GM06990 (cell line): Measurements from ENCODE around the gene PIAS2.

Experiments
- DNase-seq: peaks from one replicate; pipeline ENCODE4 v3.0.0-alpha.2; 2011; ENCODE audit not compliant: insufficient read length; ENCODE audit errors: extremely low read depth
- H3K27me3 ChIP-seq: replicated peaks from 2 replicates; pipeline ENCODE4 v1.6.0; 2011; ENCODE audit warnings: low read length; ENCODE audit not compliant: control insufficient read depth, insufficient read depth
- H3K36me3 ChIP-seq: 2 replicates; pipeline ENCODE4 v1.5.1; 2011; ENCODE audit warnings: low read length; ENCODE audit not compliant: control insufficient read depth, insufficient read depth
- H3K4me3 ChIP-seq: replicated peaks from 2 replicates; pipeline ENCODE4 v1.5.1; 2011; ENCODE audit warnings: low read depth, mild to moderate bottlenecking, control low read depth, low read length
- TF ChIP-seq, protein P1 (sequence below): IDR thresholded peaks from 2 replicates; pipeline ENCODE4 v1.5.1; 2011; ENCODE audit warnings: low read length, control low read depth, mild to moderate bottlenecking, inconsistent platforms; ENCODE audit not compliant: insufficient read depth, poor library complexity, severe bottlenecking

The PIAS2 gene

DNA sequence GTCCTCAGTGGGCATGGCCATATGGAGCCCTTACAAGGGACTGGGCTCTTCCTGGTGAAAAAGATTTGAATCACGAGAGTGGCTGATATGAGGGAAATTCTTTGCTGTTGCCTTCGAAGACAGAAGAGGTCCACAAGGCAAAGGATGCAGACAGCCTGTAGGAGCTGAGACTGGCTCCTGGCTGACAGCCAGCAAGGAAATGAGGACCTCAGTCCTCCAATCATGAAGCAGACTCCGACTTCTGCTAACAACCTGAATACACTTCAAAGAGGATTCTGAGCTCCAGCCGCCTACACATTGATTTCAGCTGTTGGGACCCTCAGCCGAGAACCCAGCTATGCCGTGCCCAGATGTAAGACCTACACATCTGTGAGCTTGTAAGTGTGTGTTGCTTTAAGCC lies 157.4 kb downstream of the PIAS2 start:
- DNase-seq: no peak
- H3K27me3 ChIP-seq: no peaks in the 10 kb centered on the region; the same call in 1 of the 2 replicates

DNA sequence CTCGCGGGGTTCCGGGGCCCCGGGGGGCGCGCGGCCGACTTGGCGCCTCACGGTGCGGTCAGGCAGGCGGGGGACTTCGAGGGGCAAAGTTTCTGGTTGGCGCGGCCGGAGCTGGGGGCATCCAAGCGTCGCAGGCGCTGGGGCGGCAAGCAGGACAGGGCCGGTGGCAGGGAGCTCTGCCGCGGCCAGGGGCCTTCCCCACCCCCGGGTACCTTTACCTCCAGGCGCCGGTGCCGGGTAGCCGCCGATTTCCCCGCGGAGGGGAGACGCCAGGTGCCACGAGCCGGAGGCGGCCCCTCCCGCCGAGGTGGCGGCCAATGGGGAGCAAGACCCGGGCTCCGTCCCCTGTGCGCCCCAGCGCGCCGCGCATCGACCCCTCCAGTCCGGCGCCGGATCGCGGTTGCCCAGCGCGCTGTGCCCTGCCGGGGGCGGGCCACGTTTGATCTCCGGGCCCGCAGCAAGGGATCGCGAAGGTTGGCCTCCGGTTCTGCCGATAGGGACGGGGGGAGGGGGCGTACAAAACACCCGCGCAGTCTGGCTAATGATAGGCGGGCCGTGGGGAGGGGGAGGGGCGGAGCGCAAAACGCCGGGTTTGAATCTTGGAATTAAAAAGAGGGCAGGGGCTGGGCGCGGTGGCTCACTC lies 160.6 kb downstream of the PIAS2 start, which contains the start of gene ST8SIA5:
TSS of gene ST8SIA5 (minus strand) at position 495 of the 643 bp plus-strand sequence. CDS start 545 bp downstream, outside the sequence.
- TF ChIP-seq, protein P1, sequence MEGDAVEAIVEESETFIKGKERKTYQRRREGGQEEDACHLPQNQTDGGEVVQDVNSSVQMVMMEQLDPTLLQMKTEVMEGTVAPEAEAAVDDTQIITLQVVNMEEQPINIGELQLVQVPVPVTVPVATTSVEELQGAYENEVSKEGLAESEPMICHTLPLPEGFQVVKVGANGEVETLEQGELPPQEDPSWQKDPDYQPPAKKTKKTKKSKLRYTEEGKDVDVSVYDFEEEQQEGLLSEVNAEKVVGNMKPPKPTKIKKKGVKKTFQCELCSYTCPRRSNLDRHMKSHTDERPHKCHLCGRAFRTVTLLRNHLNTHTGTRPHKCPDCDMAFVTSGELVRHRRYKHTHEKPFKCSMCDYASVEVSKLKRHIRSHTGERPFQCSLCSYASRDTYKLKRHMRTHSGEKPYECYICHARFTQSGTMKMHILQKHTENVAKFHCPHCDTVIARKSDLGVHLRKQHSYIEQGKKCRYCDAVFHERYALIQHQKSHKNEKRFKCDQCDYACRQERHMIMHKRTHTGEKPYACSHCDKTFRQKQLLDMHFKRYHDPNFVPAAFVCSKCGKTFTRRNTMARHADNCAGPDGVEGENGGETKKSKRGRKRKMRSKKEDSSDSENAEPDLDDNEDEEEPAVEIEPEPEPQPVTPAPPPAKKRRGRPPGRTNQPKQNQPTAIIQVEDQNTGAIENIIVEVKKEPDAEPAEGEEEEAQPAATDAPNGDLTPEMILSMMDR: no peak
- Histone ChIP-seq H3K36me3 (no peaks in the 10 kb centered on the region), H3K4me3 (peak within 1 kb of the TSS; percentile 67), H3K27me3 (no peaks in the 10 kb centered on the region; the same call in 1 of the 2 replicates)
- peak; percentile 61 for DNase-seq

More for the DNA sequence above, 157.4 kb downstream of the PIAS2 start:
- H3K4me3 ChIP-seq: no peak overlapping the region
- TF ChIP-seq, protein P1: no peak
- no peaks in the 10 kb centered on the region for H3K36me3 ChIP-seq

DNA sequence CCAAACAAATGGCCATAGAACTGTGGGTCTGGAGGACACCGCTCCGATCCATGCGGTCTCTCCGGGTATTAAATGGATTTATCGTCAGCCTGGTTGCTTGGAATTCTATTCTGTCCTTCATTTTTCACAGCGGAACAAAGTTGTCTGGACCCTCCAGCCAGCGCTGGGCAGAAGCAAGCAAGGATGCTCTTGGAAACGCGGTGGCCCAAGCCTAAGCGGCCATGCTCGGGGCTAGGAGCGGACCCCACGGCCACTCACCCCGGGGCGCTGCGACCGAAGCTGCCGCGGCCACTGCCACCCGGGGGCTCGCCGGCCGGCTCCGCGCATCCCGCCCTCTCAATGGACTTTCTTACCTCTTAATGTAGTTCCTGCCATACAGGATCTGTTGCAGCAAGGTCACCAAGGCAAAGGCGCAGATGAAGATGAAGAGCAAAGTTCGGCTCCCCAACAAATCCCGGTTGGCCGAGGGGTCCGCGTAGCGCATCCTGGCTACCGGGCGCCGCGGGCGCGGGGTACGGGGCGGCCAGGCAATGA lies 161.2 kb downstream of the PIAS2 start:
- no peaks in the 10 kb centered on the region for H3K36me3 ChIP-seq
- H3K27me3 ChIP-seq: no peaks in the 10 kb centered on the region; the same call in 1 of the 2 replicates
- peak overlapping the region; percentile 67 for H3K4me3 ChIP-seq
- no peak for DNase-seq
- TF ChIP-seq, protein P1: no peak

DNA sequence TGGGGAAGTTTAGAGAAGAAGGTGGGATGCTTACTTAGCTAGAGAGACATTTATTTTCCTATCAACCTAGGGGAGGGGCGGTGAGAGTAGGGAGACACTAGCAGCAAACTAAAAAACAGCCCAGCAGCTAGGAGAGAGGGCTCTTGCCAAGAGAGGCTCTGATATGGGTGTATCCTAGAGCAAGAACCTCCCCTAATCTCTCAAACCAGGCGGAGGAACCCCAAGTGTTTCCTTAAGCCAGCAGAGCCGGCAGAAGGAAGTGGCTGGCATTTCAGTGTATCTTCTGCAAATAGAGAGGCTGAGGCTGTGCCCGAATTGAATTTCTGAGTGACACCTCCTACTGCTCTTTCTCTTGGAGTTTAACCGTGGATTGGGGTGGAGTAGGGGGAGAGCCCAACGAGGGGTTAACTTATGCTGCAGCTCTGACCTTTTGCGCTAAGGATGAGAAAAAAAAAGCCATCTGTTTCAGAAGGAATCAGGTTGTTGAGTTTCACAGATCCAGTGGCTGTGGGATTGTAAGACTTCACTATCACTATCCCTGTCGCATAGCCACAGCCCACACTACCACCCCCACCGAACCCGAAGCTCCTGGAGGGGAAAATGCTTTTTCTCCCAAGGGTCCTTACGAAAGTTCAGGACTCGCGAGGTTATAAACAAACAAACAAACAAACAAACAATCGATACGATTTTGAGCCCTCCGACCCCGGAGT lies 161.8 kb downstream of the PIAS2 start:
- H3K27me3 ChIP-seq: no peaks in the 10 kb centered on the region; the same call in 1 of the 2 replicates
- no peak for DNase-seq
- no peaks in the 10 kb centered on the region for H3K36me3 ChIP-seq
- TF ChIP-seq, protein P1: no peak
- peak overlapping the region; percentile 67 for H3K4me3 ChIP-seq

DNA sequence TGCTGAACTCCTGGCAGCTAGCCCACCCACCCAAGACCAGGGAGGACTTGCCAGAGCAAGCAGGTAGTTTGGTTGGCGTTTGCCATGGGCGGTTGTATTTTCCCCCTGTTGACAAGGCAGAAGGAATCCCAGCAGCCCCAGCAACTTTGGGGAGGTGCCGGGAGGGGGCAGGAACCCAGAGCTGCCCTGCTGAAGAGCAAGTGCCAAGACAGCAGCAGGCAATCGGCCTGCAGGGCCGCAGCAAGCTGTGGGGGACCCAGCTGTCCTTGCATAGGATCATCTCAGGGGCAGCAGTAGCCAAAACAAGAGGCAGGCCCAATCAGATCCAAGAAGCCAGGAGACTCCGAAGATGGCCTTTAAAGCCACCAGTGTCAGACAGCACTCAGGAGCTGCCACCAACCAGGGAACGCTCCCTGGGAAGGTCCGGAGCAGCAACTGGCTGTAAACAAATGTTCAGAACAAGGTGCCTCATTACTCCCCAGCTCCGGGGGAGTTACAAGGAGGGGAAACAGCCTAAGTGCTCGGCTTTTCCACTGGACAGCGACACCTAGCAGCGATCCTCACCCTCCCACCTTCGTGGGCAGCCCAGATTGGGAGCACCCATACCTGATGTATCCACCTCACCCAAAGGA lies 162.5 kb downstream of the PIAS2 start:
- no peaks in the 10 kb centered on the region; the same call in 1 of the 2 replicates for H3K27me3 ChIP-seq
- DNase-seq: no peak
- H3K4me3 ChIP-seq: peak overlapping the region; percentile 2; the same call in 1 of the 2 replicates
- TF ChIP-seq, protein P1: peak; percentile 26
- H3K36me3 ChIP-seq: no peaks in the 10 kb centered on the region
